NCI-H128 (cell line): Measurements from ENCODE around the gene LRRC73.
"Not testable (repeated sequence)": the region's sequence is repeated elsewhere in the genome, so short reads cannot be mapped to it uniquely, and the experiment has no call there.

Experiments
- DNase-seq: peaks from one replicate; lab custom pipeline; 2025; ENCODE audit not compliant: unreplicated experiment; lab: John Stamatoyannopoulos, UW

LRRC73 gene

GRCh38 chr6:43509984-43510826, at the start of gene LRRC73:
Gene LRRC73 (minus strand): TSS chr6:43510346. CDS start chr6:43509785, 561 bp downstream.
- peak; percentile 46 for DNase-seq

- no peak for DNase-seq
These were observed 49.2 kb upstream of the LRRC73 start for GRCh38 chr6:43559328-43559727.

- not testable (repeated sequence) for DNase-seq
These were observed 47.5 kb upstream of the LRRC73 start for GRCh38 chr6:43557620-43558019.

- no peak for DNase-seq
These were observed 37.1 kb upstream of the LRRC73 start for GRCh38 chr6:43547222-43547621.

GRCh38 chr6:43544461-43544860, 34.3 kb upstream of the LRRC73 start:
- DNase-seq: no peak

GRCh38 chr6:43541774-43542471, 31.8 kb upstream of the LRRC73 start:
- no peak for DNase-seq

- DNase-seq: no peak
These were observed 30.4 kb upstream of the LRRC73 start for GRCh38 chr6:43540507-43540906.

- not testable (repeated sequence) for DNase-seq
These were observed 29.3 kb upstream of the LRRC73 start for GRCh38 chr6:43539409-43539808.

GRCh38 chr6:43538986-43539385, 28.8 kb upstream of the LRRC73 start:
- DNase-seq: not testable (repeated sequence)

GRCh38 chr6:43532201-43532600, 22.1 kb upstream of the LRRC73 start:
- no peak for DNase-seq

GRCh38 chr6:43524483-43524961, 14.4 kb upstream of the LRRC73 start:
- no peak for DNase-seq

- DNase-seq: no peak
These were observed 13.1 kb upstream of the LRRC73 start for GRCh38 chr6:43523284-43523683.

- no peak for DNase-seq
These were observed 12.6 kb upstream of the LRRC73 start for GRCh38 chr6:43522547-43523261.

- DNase-seq: no peak
These were observed 11.7 kb upstream of the LRRC73 start for GRCh38 chr6:43521836-43522235.

GRCh38 chr6:43520097-43520496, 10.0 kb upstream of the LRRC73 start:
- no peak for DNase-seq

GRCh38 chr6:43517505-43518357, 7.6 kb upstream of the LRRC73 start:
- DNase-seq: no peak

- DNase-seq: peak; percentile 97
These were observed 6.8 kb upstream of the LRRC73 start, which contains the start of the genes POLR1C and YIPF3 for GRCh38 chr6:43516697-43517504. Gene POLR1C (plus strand): TSS chr6:43517089. CDS start chr6:43517110, 21 bp downstream. Gene YIPF3 (minus strand): TSS chr6:43516926. CDS start chr6:43516807, 119 bp downstream.

GRCh38 chr6:43516367-43516696, 6.2 kb upstream of the LRRC73 start:
- no peak for DNase-seq

GRCh38 chr6:43515808-43516207, 5.7 kb upstream of the LRRC73 start:
- DNase-seq: no peak
